Endothelial cell of umbilical vein (primary cell): Measurements from ENCODE around the gene C17orf67.

ENCODE experiments used
- CTCF ChIP-seq, 2 donors: IDR thresholded peaks; 1 replicate in 1 of 2; 2 replicates in 1 of 2; pipeline ENCODE4 v1.5.1; 2011; ENCODE audit warnings: low read length in 2 of 2, mild to moderate bottlenecking in 2 of 2, moderate library complexity in 2 of 2, control low read depth in 1 of 2, inconsistent platforms in 1 of 2, low read depth in 1 of 2; ENCODE audit not compliant: insufficient read depth in 1 of 2; ENCODE audit errors: extremely low read depth in 1 of 2
- POLR2A ChIP-seq: IDR thresholded peaks from 2 replicates; pipeline ENCODE4 v1.6.1; 2012; ENCODE audit warnings: low read depth, mild to moderate bottlenecking, control low read depth, low read length
- POLR2AphosphoS5 ChIP-seq: IDR thresholded peaks from 2 replicates; pipeline ENCODE4 v1.6.1; 2012; ENCODE audit warnings: low read depth, mild to moderate bottlenecking, control low read depth, low read length, moderate library complexity; ENCODE audit not compliant: insufficient read depth

GRCh38 chr17:56801459-56802178, 32.1 kb downstream of the C17orf67 start:
- TF ChIP-seq CTCF (IDR thresholded peaks at IDR 0.05; ENCODE audit: extremely low read depth in 1 of 2, insufficient read depth in 1 of 2, low read depth in 1 of 2, low read length in 2 of 2) (no peak), POLR2A (no peak), POLR2AphosphoS5 (no peak)
